Esophagus mucosa (tissue), 1 donor: ENCODE results near the gene RAB36. TPM values are rescaled to one million over a fixed set of nuclear protein-coding genes. Genes with fewer than 3 reads are reported as not detected.

Experiments used
- ATAC-seq: fragments of 200-7000 bp; cut with Tn5 transposase; one replicate; pipeline ENCODE4 v1.9.1; 2020
- total RNA-seq: library from RNA; stranded (reverse); gene quantifications from one replicate; pipeline ENCODE4 v1.2.4, GENCODE V29; 2023
- donor health status: DM: yes; HTN: yes; CAD: no.

Gene RAB36
- total RNA-seq, 1 donor from 2014 or later, result 4.1 TPM

- no peak for ATAC-seq
Measured at GRCh38 chr22:23161029-23161428, 15.8 kb downstream of the RAB36 start.

- no peak for ATAC-seq
Measured at GRCh38 chr22:23161574-23161973, 16.3 kb downstream of the RAB36 start.

- no peak for ATAC-seq
Measured at GRCh38 chr22:23163665-23164064, 18.4 kb downstream of the RAB36 start.

- ATAC-seq, result no peak
Measured at GRCh38 chr22:23164091-23164490, 18.8 kb downstream of the RAB36 start.

GRCh38 chr22:23166042-23166831 is 21.0 kb downstream of the RAB36 start:
- no peak for ATAC-seq

GRCh38 chr22:23166841-23167616 is 21.8 kb downstream of the RAB36 start:
- no peak for ATAC-seq

- ATAC-seq, result peak; percentile 3
Measured at GRCh38 chr22:23168391-23169042, 23.2 kb downstream of the RAB36 start.

GRCh38 chr22:23169043-23169406 is 23.7 kb downstream of the RAB36 start:
- ATAC-seq, result no peak

GRCh38 chr22:23175817-23176644 is 30.8 kb downstream of the RAB36 start:
- ATAC-seq, result no peak

- ATAC-seq, result no peak
Measured at GRCh38 chr22:23176645-23177027, 31.4 kb downstream of the RAB36 start.

GRCh38 chr22:23177197-23177596 is 31.9 kb downstream of the RAB36 start:
- peak; percentile 68 for ATAC-seq

- peak; percentile 26 for ATAC-seq
Measured at GRCh38 chr22:23178512-23179254, 33.4 kb downstream of the RAB36 start.

GRCh38 chr22:23179381-23180299 is 34.4 kb downstream of the RAB36 start:
- peak; percentile 37 for ATAC-seq

GRCh38 chr22:23180301-23180892 is 35.1 kb downstream of the RAB36 start, which contains the start of gene BCR:
TSS of gene BCR (plus strand) at chr22:23180509. CDS start at chr22:23180961, 452 bp downstream.
- ATAC-seq, result peak; percentile 54

GRCh38 chr22:23180893-23181720 is 35.8 kb downstream of the RAB36 start:
- no peak for ATAC-seq

GRCh38 chr22:23181721-23182308 is 36.5 kb downstream of the RAB36 start:
- no peak for ATAC-seq

GRCh38 chr22:23182309-23183060 is 37.2 kb downstream of the RAB36 start:
- ATAC-seq, result peak; percentile 49
